ENCODE results near the gene ENPP6.

GRCh38 chr4:184171011-184171410 lies 46.7 kb downstream of the ENPP6 start:
- no peak for TF ChIP-seq CTCF (IDR thresholded peaks at IDR 0.05)
- TF ChIP-seq POLR2A (IDR thresholded peaks at IDR 0.05), result no peak
- no peak for TF ChIP-seq POLR2AphosphoS5 (IDR thresholded peaks at IDR 0.05)
- no peak for TF ChIP-seq EP300 (IDR thresholded peaks at IDR 0.05)
